ENCODE measurements around the gene KLHL25.
A peak's percentile ranks its signal among the peaks of the same experiment; 100 is the strongest.
"Not testable (repeated sequence)": the region's sequence is repeated elsewhere in the genome, so short reads cannot be mapped to it uniquely, and the experiment has no call there.

KLHL25 gene

GRCh38 chr15:85804481-85805170 is 9.9 kb upstream of the KLHL25 start:
- no peak for DNase-seq

- not testable (repeated sequence) for DNase-seq
These were observed 7.9 kb upstream of the KLHL25 start for GRCh38 chr15:85802617-85803016.

DNA sequence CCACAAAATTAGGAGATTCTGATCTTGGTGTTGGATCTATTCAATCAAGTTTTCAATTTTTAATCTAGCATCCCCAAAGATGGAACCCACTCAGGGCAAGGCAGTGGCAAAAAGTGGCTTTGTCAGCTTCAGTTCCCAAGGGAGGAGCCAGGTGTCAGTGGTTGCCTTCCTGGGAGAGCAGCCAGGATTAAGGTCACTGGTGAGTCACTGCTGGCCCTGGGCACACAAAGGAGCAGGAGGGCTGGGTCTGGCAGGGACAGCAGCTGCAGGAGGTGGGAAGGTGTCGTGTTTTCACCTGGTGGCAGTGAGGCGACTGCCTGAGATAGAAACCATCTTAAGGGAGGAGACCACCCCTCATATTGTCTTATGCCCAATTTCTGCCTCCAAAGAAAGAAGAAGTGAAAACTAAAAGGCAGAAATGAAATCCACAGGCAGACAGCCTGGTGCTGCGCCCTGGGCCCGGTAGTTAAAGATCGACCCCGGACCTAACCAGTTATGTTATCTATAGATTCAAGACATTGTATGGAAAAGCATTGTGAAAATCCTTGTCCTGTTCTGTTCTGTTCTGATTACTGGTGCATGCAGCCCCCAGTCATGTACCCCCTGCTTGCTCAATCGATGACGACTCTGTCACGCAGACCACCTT is 5.9 kb upstream of the KLHL25 start:
- no peak for DNase-seq

GRCh38 chr15:85796371-85796770 is 1.6 kb upstream of the KLHL25 start:
- not testable (repeated sequence) for DNase-seq

- DNase-seq: no peak
These were observed 896 bp upstream of the KLHL25 start for GRCh38 chr15:85795337-85796305.

DNA sequence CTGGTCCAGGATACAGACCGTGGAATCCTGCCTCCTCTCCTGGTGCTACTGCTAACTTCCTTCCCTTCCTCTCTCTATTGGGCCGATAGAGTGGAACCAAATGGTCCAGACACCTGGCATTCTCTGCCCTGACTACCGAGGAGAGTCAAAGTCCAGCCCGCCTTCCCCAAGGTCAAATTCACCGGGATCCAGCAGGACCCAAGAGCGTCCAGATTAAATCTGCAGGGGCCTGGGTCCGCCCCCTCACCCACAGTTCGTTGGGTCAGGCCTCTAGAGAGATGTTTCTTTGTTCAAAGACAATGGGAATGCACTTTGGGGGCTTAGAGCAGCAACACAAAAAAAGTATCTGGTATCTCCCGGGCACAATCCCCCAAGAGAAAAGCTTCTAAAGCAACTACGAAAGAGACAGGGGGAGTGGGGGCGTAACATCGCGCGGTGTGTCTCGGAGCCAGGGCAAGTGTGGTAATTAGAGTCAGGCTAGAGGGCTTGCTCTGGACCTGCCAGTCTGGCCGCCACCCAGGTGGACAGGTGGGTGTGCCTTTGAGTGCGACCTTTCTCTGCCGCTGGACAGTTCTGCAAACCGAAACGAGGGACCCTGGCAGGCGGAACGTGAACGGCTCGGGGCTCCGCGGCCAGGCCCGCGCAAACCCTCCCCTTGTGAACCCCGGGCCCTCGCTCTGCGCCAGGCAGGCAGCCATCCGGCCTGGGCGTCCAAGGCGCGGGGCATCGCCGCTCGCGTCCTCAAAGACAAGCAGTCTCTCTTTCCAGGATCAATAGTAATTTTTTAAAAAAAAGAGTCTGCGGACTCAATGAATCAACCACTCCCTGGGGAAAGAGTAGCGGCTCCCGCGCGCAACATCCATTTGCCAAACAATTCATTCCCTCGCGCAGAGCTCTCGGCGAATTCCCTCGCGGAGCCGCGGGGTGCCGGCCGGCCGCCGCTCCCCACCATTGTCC is 806 bp downstream of the KLHL25 start:
- peak in 5 of 6 experiments; percentile 20 to 56 (median 47) for DNase-seq

DNA sequence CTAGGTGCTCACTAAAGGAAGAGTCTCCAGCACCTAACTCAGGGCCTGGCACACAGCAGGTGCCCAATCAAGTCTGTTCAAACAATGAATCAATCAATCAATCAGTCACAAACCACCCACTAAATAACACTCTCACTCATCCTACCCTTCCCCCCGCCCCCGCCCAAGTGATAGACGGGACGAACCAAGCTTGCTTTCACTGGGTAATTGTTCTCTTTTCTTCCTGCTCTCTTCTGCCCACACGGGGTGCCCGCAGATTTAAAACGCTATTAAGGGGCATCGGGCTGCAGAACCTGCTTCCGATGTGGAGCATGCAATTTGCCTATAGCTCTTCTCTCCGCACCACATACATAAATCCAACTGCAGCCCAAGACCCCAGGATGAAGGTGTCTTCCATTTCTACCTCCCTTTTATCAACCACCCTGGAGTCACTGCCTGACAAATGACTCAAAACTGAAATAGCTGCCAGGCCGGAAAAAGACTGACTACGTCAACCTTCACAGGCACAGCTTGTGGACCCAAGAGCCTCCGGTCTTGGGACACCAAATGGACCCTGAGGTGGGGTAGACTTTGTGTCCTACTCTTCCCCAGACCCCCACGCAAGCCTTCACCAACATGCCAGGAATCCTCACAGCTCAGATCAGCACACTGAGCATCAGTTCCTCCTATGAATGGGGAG is 1.7 kb downstream of the KLHL25 start:
- DNase-seq: peak in 1 of 6 experiments; percentile 5

GRCh38 chr15:85792102-85792731 is 2.5 kb downstream of the KLHL25 start:
- no peak for DNase-seq

DNA sequence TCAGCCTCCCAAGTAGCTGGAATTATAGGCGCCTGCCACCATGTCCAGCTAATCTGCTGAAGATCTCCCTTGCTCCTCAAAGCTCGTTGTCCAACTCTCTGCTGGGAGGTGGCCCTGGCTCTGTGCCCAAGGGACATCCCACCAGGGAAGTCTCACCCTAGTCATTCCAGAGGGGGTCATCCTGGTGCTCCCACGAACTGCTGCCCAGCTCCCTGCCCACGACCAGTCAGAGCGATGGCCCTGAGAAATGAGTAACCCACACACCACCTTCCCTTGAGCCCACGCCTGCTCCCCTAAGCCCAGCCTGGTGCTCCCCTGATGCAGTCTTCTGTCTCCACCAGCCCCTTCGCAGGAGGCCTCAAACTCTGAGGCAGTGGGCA is 5.2 kb downstream of the KLHL25 start:
- no peak for DNase-seq

DNA sequence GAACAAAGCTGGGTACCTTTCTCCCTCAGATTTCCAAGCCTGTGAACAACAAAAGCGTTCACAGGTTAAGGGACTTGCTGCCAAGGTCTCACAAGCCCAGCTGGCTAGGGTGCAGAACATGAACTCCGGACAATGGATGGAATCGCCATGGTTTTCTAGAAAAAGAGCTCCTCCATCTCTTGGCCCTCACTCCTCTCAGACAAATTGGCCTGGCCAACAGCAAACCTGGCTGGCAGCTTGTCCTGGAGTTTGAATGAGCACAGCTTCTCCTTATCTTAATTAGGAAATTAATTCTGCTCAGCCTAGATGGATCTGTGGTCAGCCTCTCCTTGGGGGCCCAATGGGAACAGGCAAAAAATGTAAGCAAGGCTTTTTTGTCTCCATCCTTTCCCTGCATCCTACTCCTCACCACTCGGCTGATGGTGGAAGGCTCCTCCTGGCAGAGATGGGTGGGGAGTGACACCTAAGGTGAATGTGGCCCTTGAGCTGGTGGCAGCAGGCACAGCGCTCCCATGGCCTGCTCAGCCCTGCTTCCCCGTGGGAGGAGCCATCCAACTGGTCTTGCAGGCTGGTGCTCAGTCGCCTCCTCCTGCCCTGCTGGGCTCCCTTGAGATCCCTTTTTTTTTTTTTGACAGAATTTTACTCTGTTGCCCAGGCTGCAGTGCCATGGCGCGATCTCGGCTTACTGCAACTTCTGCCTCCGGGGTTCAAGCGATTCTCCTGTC is 5.8 kb downstream of the KLHL25 start:
- no peak for DNase-seq

GRCh38 chr15:85786781-85787114 is 8.0 kb downstream of the KLHL25 start:
- no peak for DNase-seq

DNA sequence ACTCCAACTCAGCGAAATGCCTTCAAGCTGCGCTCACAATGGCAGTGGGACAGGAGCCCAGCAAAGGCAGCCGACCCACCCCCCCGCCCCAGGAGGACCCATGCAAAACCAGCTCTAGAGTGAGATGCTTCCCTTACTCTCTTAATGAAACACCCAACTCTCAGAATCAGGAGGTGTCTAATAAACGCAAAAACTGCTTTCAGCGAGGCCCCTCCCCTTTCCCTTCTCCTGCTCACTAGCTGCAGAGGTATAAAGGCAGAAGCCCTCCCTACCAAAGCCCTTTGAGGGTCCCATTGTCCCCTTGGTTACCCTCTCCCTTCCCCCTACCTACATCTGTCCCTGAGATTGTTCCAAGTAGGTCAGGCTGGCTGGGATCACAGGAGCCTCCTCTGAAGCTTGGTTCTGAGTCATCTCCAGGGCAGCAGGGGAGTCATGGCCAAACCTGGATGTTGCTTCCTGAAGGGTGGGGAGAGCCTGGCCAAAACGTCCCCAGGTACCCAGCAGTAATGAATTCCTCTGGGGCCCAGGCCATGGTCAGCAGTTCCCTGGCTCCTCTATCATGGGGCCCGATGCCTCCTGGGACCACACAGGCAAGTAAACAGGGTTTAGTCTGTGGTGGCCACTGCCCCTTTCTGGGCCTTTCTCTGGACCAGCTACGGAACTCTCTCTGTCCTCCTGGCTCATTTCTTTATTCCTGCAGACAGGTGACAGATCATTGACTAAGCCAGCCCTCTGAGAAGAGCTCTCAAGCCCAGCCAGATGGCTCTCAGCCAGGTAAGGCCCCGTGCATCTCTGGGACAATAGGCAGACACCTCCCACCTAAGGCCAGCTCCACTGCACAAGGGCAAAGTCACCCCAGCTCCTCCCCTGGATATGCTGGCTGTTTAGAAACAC is 8.6 kb downstream of the KLHL25 start:
- DNase-seq: peak in 1 of 6 experiments; percentile 27

DNA sequence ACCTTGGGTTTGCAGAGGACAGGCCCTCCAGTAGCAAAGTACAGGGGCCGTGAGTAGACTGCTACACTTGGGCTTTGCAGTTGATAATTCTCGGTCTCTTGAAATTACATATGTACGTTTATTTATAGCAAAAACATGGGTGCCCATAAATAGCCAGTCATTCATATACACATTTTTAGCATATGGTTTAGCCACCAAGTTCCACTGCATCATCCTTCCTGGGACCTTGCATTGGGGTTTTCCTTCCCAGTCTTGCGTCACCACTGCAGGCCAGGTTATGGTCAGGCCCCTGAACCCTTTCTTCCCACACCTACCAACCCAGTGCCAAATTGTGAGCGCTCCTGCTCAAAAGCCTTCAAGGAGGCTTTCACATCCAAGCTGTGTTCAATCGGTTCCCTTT is 12.7 kb downstream of the KLHL25 start:
- no peak for DNase-seq

- DNase-seq: no peak
These were observed 13.6 kb downstream of the KLHL25 start for GRCh38 chr15:85781099-85781498.

GRCh38 chr15:85780225-85780985 is 14.3 kb downstream of the KLHL25 start:
- DNase-seq: no peak

DNA sequence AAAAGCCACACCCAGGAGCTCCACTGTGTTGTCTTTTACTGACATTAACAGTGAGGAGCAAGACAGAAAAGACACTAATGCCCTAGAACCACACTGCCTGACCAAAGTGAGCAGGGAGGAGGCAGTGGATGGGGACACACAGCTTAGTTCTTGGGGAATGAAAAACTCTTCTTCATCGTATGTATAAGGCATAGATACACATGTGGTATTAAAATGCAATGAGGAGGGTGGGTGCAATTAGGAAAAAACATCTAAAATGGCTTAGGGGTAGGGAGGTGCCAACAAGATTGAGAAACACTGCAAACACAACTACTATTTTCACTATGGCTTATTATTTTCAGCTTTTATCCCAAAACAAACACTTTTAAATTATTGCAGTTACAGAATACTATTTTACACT is 15.5 kb downstream of the KLHL25 start:
- DNase-seq: no peak

- no peak for DNase-seq
These were observed 16.5 kb downstream of the KLHL25 start for GRCh38 chr15:85778107-85778776.
